Fibroblast of lung (primary cell): ENCODE results near the gene GPR45.

ENCODE experiments used
- CTCF ChIP-seq, 2 donors: IDR thresholded peaks in 1 of 2; conservative IDR thresholded peaks in 1 of 2; 1 replicate in 1 of 2; 2 replicates in 1 of 2; pipeline ENCODE4 v1.5.1; 2011 to 2012; ENCODE audit warnings: low read length in 2 of 2, control low read depth in 1 of 2, inconsistent platforms in 1 of 2, low read depth in 1 of 2, mild to moderate bottlenecking in 1 of 2
- EZH2 ChIP-seq: IDR thresholded peaks from 2 replicates; pipeline ENCODE4 v1.5.1; 2012; ENCODE audit warnings: low read length, control low read depth, mild to moderate bottlenecking; ENCODE audit errors: missing control alignments

GRCh38 chr2:105261061-105261460 lies 19.5 kb downstream of the GPR45 start:
- TF ChIP-seq CTCF (conservative IDR thresholded peaks at IDR 0.05 in 1 of 2, IDR thresholded peaks at IDR 0.05 in 1 of 2; ENCODE audit: low read depth in 1 of 2, low read length in 2 of 2) (no peak), EZH2 (no peak)
